ENCODE measurements around the gene EDNRA.
"Not testable (repeated sequence)": the region's sequence is repeated elsewhere in the genome, so short reads cannot be mapped to it uniquely, and the experiment has no call there.

EDNRA gene

DNA sequence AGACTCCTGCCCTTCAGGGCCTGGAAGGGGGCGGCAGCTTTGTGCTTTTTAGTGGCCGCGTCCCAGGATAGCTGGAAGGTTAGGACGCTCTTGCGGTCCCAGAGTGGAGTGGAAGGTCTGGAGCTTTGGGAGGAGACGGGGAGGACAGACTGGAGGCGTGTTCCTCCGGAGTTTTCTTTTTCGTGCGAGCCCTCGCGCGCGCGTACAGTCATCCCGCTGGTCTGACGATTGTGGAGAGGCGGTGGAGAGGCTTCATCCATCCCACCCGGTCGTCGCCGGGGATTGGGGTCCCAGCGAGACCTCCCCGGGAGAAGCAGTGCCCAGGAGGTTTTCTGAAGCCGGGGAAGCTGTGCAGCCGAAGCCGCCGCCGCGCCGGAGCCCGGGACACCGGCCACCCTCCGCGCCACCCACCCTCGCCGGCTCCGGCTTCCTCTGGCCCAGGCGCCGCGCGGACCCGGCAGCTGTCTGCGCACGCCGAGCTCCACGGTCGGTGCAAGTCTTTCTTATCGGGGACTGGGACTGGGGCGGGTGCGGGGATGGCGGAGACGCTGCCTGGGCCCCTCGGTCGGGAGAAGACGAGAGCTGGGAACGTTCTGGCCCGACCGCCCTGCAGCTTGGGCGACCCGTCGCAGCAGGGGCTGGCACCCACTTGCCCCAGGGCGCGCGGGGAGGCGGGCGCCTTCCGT lies at the start of gene EDNRA:
EDNRA (plus strand) TSS at position 207 of the 686 bp plus-strand sequence. CDS start 4,585 bp downstream, outside the sequence.
- no peak for FAIRE-seq
- no peak for DNase-seq (ENCODE audit: insufficient read length, low spot score)
- no peak for TF ChIP-seq CTCF (IDR thresholded peaks at IDR 0.05; ENCODE audit: insufficient read depth, missing control alignments)

DNA sequence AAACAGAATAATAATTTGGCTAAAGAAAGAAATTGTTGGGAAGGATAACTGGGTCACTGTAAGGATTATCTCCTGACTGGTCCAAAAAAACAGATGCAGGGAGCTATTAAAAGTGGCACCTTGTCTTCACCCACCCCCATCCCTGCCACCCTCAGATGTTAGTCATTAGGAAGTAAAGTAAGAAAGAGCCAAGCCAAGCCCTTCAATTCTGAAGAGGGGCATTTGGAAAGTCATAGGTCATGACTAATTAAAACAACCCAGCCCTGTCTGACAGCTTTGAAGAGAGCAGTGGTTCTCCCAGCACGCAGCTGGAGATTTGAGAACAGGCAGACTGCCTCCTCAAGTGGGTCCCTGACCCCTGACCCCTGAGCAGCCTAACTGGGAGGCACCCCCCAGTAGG lies 46.5 kb upstream of the EDNRA start:
- FAIRE-seq, result not testable (repeated sequence)

DNA sequence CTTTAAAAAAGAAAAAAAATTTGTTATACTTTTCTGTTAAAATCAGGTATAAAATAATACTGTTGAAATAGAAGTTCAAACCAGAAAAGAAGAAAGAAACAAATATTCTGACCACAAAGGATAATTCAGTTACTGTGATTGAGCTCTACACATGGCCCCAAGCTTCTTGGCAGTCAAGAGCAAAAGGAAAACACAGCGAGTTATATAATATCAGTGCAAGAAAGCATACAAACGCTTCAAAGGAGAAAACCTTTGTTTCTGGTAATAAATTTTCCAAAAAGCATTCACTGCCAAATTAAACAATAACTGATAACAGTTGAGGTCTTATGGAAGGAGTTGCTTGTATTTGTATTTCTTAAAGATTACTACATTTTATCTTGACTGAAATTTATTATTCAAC lies 40.5 kb upstream of the EDNRA start:
- no peak for TF ChIP-seq CTCF (IDR thresholded peaks at IDR 0.05; ENCODE audit: insufficient read depth, missing control alignments)
- no peak for DNase-seq (ENCODE audit: insufficient read length, low spot score)
- FAIRE-seq, result no peak

More for the DNA sequence above, 46.5 kb upstream of the EDNRA start:
- DNase-seq (ENCODE audit: insufficient read length, low spot score), result not testable (repeated sequence)

- no peak for TF ChIP-seq CTCF (IDR thresholded peaks at IDR 0.05; ENCODE audit: insufficient read depth, missing control alignments)
- no peak for DNase-seq (ENCODE audit: insufficient read length, low spot score)
- no peak for FAIRE-seq
Measured at GRCh38 chr4:147447786-147448185, 33.1 kb upstream of the EDNRA start.

DNA sequence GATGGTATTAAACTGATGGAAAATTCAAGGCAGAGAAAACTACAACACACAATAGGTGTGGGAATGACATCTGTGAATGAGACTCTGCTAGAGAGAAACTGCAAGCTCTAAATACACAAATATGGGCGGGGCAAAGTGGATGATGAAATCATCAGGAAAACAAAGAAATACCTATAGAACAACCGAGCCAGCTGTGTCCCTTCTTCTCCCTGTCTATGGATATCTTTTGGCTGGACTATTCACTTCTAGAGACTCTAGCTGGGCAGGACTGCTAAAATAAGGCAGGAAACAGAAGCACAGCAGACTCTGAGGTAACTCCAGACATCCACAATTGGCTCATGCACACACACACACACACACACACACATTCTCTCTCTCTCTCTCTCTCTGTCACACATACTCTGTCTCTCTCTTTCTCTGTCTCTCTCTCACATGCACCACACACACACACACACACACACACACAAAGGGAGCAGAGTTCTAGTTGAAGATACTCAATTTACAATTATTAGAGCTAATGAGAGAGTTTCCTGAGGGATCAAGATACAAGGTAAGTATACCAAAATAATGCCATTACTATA lies 27.2 kb upstream of the EDNRA start:
- no peak for DNase-seq (ENCODE audit: insufficient read length, low spot score)
- TF ChIP-seq CTCF (IDR thresholded peaks at IDR 0.05; ENCODE audit: insufficient read depth, missing control alignments), result no peak
- no peak for FAIRE-seq

DNA sequence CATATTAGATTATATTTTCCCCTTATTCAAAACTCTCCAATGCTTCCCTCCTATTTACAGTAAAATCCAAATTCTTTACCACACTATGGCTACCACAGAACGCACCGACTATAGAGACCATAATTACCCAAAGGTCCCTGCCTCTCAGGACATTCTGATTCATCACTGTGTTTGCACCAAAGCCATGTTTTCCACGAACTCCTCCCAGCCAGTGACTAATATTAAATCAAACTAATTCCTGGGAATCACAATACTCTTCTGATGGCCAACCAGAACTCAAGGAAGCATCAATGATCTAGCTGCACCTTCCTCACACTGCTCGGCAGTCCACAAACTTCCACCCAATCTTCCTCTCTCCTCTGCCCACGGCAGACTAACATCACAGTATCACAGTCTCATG lies 24.2 kb upstream of the EDNRA start:
- no peak for TF ChIP-seq CTCF (IDR thresholded peaks at IDR 0.05; ENCODE audit: insufficient read depth, missing control alignments)
- FAIRE-seq, result no peak
- DNase-seq (ENCODE audit: insufficient read length, low spot score), result no peak

DNA sequence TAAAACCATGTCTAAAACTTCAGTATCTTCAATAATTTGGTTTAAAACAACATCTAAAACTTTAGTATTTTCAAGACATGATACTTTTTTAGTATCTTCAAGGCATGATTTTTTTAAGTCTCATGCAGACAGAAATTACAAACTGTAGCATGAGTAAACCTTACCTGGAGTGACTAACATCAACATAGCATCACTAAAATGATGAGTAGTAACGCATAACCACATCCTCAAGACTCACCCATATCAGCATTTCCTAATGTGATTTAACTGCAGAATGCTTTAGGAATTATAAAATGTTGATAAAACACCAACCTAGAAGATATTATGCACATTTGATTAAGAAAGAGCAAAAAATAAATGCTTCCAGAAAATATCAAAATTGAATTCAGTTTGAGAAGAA lies 19.7 kb upstream of the EDNRA start:
- TF ChIP-seq CTCF (IDR thresholded peaks at IDR 0.05; ENCODE audit: insufficient read depth, missing control alignments), result no peak
- FAIRE-seq (no peak), DNase-seq (ENCODE audit: insufficient read length, low spot score) (no peak)
